Activated CD8-positive, alpha-beta memory T cell treated with anti-CD3 and anti-CD28 coated beads, Interleukin-2, amount 50 U/mL, for 4 hours (primary cell): ENCODE results near the gene CDH13.

Source experiments
- DNase-seq: peaks from one replicate; pipeline ENCODE4 v3.0.0-alpha.2; 2020

The CDH13 gene

DNA sequence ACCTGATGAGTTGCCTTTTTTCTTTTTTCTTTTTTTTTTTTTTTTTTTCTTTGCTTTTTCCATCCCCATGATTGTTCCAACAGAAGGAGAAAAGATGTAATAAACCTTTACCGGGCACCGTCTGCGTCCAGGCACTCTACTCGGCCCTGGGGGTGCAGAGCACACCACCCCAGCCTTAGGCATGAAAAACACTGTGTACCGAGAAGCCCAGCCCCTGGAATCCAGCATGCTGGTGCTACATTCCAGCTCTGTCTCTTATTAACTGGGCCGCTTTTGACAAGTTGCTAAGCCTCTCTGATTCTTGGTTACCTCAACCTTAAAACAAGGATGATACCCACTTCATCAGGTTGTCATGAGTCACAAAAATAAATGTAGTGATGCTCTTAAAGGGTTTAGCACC lies 1117.0 kb downstream of the CDH13 start:
- DNase-seq: no peak

DNA sequence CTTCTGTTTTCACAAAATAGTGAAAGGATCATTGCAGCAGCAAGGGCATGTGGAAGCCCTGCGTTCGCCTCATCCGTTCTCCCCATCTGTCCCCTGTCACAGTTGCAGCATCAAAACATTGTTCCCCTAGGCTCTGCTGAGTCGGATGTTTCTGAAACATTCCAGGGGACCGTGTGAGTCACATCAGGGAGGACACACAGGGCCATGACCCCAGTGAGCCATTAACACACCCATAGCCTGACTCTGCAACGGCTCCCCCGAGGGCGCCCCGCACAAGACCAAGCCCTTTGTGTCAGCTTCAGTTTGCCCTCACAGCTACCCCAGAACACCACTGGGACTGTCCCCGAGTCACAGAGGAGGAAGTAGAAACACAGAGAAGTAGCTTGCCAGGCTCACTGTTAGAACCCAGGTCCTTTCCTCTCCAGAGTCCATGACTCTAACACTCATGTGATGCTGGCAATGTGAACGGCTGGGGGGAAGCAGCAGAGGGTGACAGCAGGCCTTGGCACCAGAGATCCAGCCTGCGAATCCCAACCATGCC lies 1117.7 kb downstream of the CDH13 start:
- no peak for DNase-seq

DNA sequence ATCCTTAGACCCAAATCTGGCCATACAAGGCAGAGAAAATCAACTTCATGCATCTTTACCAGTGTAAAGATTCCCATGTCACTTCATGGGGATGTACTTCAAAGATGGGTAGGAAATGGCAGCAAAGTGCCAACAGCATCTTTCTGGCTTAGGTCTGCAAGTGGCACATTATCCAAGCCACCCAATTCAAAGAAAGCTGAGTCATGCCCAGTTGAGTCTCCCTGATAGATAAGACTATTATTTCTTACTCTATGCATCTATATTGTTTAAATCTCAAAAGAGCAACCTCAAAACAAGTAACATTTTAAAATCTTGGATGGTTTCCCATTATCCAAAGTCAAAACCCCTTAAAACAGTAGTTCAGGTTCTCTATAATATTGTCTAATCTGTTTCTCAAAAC lies 1119.8 kb downstream of the CDH13 start:
- DNase-seq: no peak

DNA sequence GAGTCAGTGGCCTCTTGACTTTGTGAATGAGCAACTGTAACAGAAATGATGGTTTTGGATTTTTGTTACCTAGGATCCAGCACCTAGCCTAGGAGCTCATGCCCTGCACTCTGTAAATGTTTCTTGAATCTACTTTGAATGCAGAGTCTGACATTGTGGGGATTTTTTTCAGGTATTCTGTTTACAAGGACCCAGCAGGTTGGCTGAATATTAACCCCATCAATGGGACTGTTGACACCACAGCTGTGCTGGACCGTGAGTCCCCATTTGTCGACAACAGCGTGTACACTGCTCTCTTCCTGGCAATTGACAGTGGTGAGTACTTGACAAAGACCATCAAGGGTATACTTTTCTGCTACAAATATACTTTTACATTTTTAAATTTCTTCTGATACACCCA lies 1121.2 kb downstream of the CDH13 start:
- no peak for DNase-seq

GRCh38 chr16:83755391-83755790 lies 1128.6 kb downstream of the CDH13 start:
- DNase-seq: no peak

GRCh38 chr16:83762141-83762991 lies 1135.6 kb downstream of the CDH13 start:
- DNase-seq: no peak

GRCh38 chr16:83762992-83763358 lies 1136.2 kb downstream of the CDH13 start:
- no peak for DNase-seq

- no peak for DNase-seq
These were observed 1142.2 kb downstream of the CDH13 start for GRCh38 chr16:83768986-83769385.

DNA sequence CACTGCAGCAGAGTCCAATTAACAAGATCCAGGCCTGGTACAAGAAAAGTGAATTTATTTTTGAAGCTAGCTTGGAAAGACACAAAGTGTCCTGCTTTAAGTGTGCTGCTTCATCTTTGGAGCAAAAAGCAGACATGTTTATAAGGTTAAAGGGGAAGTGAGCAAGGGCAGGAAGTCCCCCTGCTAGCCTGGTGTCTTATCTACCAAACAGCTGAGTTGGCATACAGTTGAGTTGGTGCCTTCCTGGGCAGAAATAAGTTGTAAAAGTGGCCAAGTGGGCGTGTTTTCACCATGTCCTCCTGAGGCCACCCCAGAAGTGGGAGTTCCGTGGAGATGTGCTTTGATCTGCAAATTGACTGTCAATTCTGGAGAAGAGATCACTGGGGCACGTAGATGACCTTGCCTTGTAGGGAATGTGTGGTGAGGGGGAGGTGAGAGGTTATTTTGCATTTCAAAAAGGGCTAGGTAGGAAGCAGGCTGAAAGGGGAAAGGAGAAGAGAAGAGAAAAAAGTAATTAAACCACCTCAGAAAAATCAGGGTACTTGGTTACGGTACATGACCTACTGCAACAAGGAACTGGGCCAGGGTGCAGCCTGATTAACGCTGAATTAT lies 1142.7 kb downstream of the CDH13 start:
- no peak for DNase-seq

DNA sequence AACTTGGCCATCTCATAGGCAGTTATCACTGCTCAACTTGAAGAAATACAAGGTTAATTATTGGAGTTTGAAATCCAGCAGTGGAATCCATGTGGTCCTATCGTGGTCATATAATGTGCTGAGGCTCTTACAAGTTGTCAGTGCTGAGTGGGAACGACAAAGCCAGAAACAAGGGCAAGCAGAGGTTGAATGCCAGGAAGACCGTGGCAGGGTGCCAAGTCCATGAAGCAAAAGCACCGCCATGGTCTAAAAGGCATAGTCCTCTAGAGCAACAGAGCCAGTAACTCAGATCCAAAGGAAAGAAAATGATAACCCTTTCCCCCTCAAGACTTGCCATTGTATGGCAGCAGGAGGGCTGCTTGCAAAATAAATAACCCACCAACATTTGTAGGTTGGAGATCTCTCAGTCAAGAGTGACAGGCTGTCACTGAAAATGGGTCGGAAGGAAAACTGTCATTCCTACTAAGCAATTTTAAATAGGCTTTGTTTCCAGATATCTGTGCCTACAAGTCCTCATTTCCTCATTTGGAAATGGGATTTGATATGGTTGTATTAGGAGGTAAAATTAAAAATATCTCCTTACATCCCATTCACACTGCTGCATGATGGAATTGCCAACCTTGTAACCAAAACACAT lies 1144.7 kb downstream of the CDH13 start:
- no peak for DNase-seq

GRCh38 chr16:83772806-83773205 lies 1146.0 kb downstream of the CDH13 start:
- DNase-seq: no peak

- DNase-seq: no peak
These were observed 1147.3 kb downstream of the CDH13 start for GRCh38 chr16:83774066-83774465.

- no peak for DNase-seq
These were observed 1150.2 kb downstream of the CDH13 start for GRCh38 chr16:83776944-83777343.

GRCh38 chr16:83779886-83780285 lies 1153.1 kb downstream of the CDH13 start:
- DNase-seq: no peak

DNA sequence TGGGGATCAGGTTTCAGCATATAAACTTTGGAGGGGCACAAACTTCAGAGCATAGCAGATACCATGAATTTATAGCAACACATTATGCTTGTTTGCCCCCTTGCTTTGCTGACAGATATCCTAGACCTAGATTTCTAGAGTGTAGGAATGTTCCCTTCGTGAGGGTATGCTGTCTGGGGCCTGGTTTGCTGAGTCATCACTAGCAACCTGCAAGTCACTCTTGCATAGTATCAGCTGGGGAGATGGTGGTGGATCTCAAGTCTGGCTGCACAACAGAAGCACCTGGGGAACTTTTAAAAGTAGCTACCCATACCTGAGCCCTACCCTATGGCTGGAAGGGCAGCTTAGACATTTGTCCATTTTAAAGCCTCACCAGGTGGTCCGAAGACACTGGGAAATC lies 1158.7 kb downstream of the CDH13 start:
- no peak for DNase-seq

- DNase-seq: no peak
These were observed 1163.1 kb downstream of the CDH13 start for GRCh38 chr16:83789642-83790401.

GRCh38 chr16:83791916-83792315 lies 1165.1 kb downstream of the CDH13 start:
- DNase-seq: no peak

DNA sequence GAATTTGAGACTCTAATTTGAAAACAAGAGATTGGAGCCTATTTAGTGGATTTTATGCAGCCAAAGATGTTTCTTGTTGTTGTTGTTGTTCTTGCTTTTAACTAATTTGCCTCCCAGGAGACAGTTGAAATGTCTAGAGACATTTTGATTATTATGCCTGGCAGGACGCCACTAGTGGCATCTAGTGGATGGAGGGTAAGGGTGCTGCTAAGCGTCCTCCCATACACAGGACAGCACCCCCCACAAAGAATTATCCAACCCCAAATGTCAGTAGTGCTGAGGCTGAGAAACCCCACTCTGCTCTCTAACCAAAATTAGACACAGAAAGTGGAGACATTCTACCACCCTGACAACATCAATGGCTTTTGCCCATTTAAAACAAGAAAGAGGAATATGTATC lies 1165.6 kb downstream of the CDH13 start:
- no peak for DNase-seq

- no peak for DNase-seq
These were observed 1166.4 kb downstream of the CDH13 start for GRCh38 chr16:83793179-83793578.

DNA sequence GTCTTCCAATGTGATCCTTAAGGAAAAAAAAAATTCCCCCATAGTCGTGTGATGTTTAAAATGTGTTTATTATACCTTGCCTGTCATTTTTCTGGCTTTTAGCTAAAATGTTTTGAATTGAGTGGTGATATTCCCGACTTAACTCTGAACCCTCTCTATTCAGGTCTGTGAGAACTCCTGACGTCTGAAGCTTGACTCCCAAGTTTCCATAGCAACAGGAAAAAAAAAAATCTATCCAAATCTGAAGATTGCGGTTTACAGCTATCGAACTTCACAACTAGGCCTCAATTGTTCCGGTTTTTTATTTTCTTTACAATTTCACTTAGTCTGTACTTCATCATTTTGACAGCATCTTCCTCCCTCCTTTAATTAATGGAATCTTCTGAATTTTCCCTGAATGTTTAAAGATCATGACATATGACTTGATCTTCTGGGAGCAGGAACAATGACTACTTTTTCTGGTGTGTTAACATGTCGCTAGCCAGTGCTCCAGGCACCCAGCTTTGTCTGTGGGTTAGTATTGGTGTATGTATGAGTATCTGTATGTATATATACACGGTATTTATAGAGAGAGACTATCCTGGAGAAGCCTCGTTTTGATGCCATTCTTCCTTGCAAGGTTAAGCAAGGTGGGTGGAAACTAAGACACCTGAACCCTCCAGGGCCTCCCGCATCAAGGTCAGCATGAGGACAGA lies 1168.2 kb downstream of the CDH13 start:
- DNase-seq: no peak

DNA sequence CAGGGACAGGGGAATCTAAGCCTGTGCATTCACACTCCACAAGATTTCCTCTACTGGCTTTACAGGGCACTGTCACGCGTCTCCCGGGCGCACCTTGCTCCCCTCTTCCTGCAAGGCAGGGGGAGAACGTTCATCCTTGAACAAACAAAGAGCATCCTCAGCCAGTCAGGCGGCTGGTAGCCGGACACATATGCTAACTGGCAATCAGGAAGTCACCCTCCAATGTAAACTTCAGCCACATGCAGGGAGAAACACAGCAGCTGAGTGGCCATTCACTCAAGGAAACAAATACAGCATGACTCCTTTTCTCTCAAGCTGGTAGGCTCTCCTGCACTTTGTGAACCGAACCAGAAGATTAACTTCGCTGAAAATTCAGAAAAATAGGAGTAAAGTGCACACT lies 1170.2 kb downstream of the CDH13 start:
- no peak for DNase-seq

DNA sequence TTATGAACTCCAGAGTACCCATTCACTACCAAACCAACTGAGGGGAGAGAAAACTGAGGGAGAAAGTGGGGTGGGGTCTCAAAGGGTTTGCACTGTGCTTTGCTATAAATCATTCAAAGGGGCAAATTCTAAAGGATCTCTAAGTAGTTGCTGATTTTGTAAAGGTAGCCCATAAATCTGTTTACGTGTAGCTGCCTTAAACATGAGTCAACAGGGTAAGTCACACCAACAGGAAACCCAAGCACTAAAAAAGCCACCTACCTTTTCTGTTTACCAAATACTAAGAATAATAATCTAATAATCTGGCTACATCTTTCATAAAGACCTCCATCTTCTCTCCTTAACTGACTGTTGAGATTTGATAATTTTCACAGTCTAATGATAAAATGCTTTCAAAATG lies 1172.6 kb downstream of the CDH13 start:
- DNase-seq: no peak

- DNase-seq: no peak
These were observed 1175.4 kb downstream of the CDH13 start for GRCh38 chr16:83802135-83802534.
